ENCODE results near the gene RFC1. TPM values are rescaled to one million over a fixed set of nuclear protein-coding genes. Genes with fewer than 3 reads are reported as not detected.

Gene RFC1
- total RNA-seq, 1 experiment from 2014 or later, result 56.8 TPM

- peaks cover 6 to 36% (median 21%) of the 10 kb centered on the region in 3 experiments; a peak in 6 of 7 replicates for H3K36me3 Mint-ChIP-seq (ENCODE audit: insufficient read depth in 1 of 3, low read depth in 3 of 3)
- H2BK20ac ChIP-seq (ENCODE audit: low read depth, low read length, poor library complexity, severe bottlenecking), result no peak overlapping the region
- H3K27ac Mint-ChIP-seq, result no peak overlapping the region
- H3K27me3 Mint-ChIP-seq (ENCODE audit: low read depth), result no peaks in the 10 kb centered on the region
- H2AK5ac ChIP-seq (ENCODE audit: insufficient read length, low read length), result no peak overlapping the region
- no peak overlapping the region for H3K9ac ChIP-seq (ENCODE audit: extremely low read depth, insufficient read length, low read length)
- H3K56ac ChIP-seq (ENCODE audit: insufficient read length, low read depth, low read length), result no peak overlapping the region
- H2AFZ ChIP-seq (ENCODE audit: low read length), result no peak overlapping the region
- H4K20me1 ChIP-seq (ENCODE audit: control insufficient read depth, insufficient read depth, insufficient read length), result no peaks in the 10 kb centered on the region
- H4K91ac ChIP-seq (ENCODE audit: insufficient read length, low read depth, low read length), result no peak overlapping the region
- H4K8ac ChIP-seq (replicated peaks; ENCODE audit: insufficient read length, low read depth, low read length), result no peak overlapping the region
- no peak overlapping the region for H3K4me3 Mint-ChIP-seq
- H3K23me2 ChIP-seq (ENCODE audit: insufficient read length, low read depth, low read length, poor library complexity, severe bottlenecking), result no peaks in the 10 kb centered on the region
- no peak for DNase-seq
- H3K23ac ChIP-seq (ENCODE audit: insufficient read length, low read depth, low read length), result no peak overlapping the region
- no peak overlapping the region for H2BK120ac ChIP-seq (ENCODE audit: low read depth, low read length, poor library complexity, severe bottlenecking)
- H3K4ac ChIP-seq (ENCODE audit: low read depth, low read length), result no peak overlapping the region
- no peaks in the 10 kb centered on the region for H3K79me1 ChIP-seq (ENCODE audit: insufficient read depth, low read depth, low read length, poor library complexity, severe bottlenecking)
- TF ChIP-seq CTCF (conservative IDR thresholded peaks at IDR 0.05), result no peak
- no peak overlapping the region for H3K4me2 ChIP-seq (ENCODE audit: insufficient read depth, insufficient read length, low read length)
- no peak overlapping the region for H3K14ac ChIP-seq (ENCODE audit: insufficient read depth, low read length)
- H3K79me2 ChIP-seq (ENCODE audit: insufficient read depth, low read length), result 0 out of 2 replicates have a peak, but pooled peaks cover 2% of the 10 kb centered on the region
- no peak overlapping the region for H3T11ph ChIP-seq (ENCODE audit: low read length)
- H3K4me1 Mint-ChIP-seq, result no peaks in the 10 kb centered on the region
- H3K18ac ChIP-seq (ENCODE audit: insufficient read length, low read depth, low read length), result no peak overlapping the region
- H2BK12ac ChIP-seq (ENCODE audit: insufficient read length, low read depth, low read length), result no peak overlapping the region
- no peak overlapping the region for H2BK15ac ChIP-seq (ENCODE audit: low read depth, low read length)
- no peaks in the 10 kb centered on the region for H3K9me3 ChIP-seq (ENCODE audit: control insufficient read depth, low read depth, low read length)
- no peaks in the 10 kb centered on the region for H3K27me3 ChIP-seq (ENCODE audit: insufficient read depth, low read length)
- no peaks in the 10 kb centered on the region for H3K4me1 ChIP-seq (ENCODE audit: insufficient read depth, low read length)
- H2BK5ac ChIP-seq (ENCODE audit: insufficient read length, low read length), result no peak overlapping the region
- no peaks in the 10 kb centered on the region for H3K9me3 Mint-ChIP-seq
- no peak overlapping the region for H3K27ac ChIP-seq (ENCODE audit: insufficient read length, low read depth, low read length)
- no peak overlapping the region for H4K5ac ChIP-seq (ENCODE audit: insufficient read length, low read depth, low read length)
Measured at GRCh38 chr4:39320381-39321115, 45.6 kb downstream of the RFC1 start.
